SK-N-SH treated with all-trans-retinoic acid at 6 μM for 48 hours (cell line): Measurements from ENCODE around the gene ANO10.

ENCODE experiments used
- ARNTL ChIP-seq: fragments of 450-650 bp; formaldehyde crosslinking; IDR thresholded peaks from 2 replicates; pipeline ENCODE4 v1.5.0; 2020; ENCODE audit warnings: low read depth, mild to moderate bottlenecking, moderate library complexity, borderline replicate concordance
- CREB5 ChIP-seq: fragments of 250-450 bp; sonication (Bioruptor Pico); IDR thresholded peaks from 2 replicates; pipeline ENCODE4 v1.5.1; 2020; ENCODE audit warnings: low read depth, mild to moderate bottlenecking, moderate library complexity
- CSRNP3 ChIP-seq: fragments of 250-450 bp; sonication (Bioruptor Pico); IDR thresholded peaks from 2 replicates; pipeline ENCODE4 v1.5.1; 2021; ENCODE audit warnings: mild to moderate bottlenecking, moderate library complexity
- OSR1 ChIP-seq: fragments of 250-450 bp; sonication (Bioruptor Pico); IDR thresholded peaks from 2 replicates; pipeline ENCODE4 v1.8.0; 2022; ENCODE audit warnings: moderate library complexity, mild to moderate bottlenecking, inconsistent platforms
- PATZ1 ChIP-seq: fragments of 250-450 bp; sonication (Bioruptor Pico); IDR thresholded peaks from 2 replicates; pipeline ENCODE4 v1.8.0; 2020; ENCODE audit warnings: mild to moderate bottlenecking, moderate library complexity, borderline replicate concordance
- SNAI2 ChIP-seq: fragments of 250-450 bp; sonication (Bioruptor Pico); IDR thresholded peaks from 2 replicates; pipeline ENCODE4 v1.5.0; 2020; ENCODE audit warnings: mild to moderate bottlenecking, moderate library complexity
- TCF4 ChIP-seq: fragments of 250-450 bp; sonication (Bioruptor Pico); IDR thresholded peaks from 2 replicates; pipeline ENCODE4 v1.8.0; 2021; ENCODE audit warnings: mild to moderate bottlenecking, moderate library complexity, borderline replicate concordance
- TOX ChIP-seq: fragments of 250-450 bp; sonication (Bioruptor Pico); IDR thresholded peaks from 2 replicates; pipeline ENCODE4 v1.8.0; 2021; ENCODE audit warnings: mild to moderate bottlenecking, moderate library complexity, borderline replicate concordance
- ZFP3 ChIP-seq: fragments of 250-450 bp; sonication (Bioruptor Pico); IDR thresholded peaks from 2 replicates; pipeline ENCODE4 v1.5.0; 2020; ENCODE audit warnings: mild to moderate bottlenecking, moderate library complexity
- ZNF8 ChIP-seq: fragments of 450-650 bp; formaldehyde crosslinking; IDR thresholded peaks from 2 replicates; pipeline ENCODE4 v1.5.0; 2020; ENCODE audit warnings: mild to moderate bottlenecking, moderate library complexity

- TF ChIP-seq TCF4 (CRISPR knock-in tag) (no peak), TOX (CRISPR knock-in tag) (no peak), SNAI2 (CRISPR knock-in tag) (no peak), ZFP3 (no peak), CSRNP3 (CRISPR knock-in tag) (no peak), ARNTL (CRISPR knock-in tag) (no peak), PATZ1 (CRISPR knock-in tag) (no peak), OSR1 (no peak), CREB5 (CRISPR knock-in tag) (no peak), ZNF8 (CRISPR knock-in tag) (no peak)
Measured at GRCh38 chr3:43388175-43388574, 233.6 kb downstream of the ANO10 start.
